ENCODE results near the gene AGAP3.

AGAP3 gene

DNA sequence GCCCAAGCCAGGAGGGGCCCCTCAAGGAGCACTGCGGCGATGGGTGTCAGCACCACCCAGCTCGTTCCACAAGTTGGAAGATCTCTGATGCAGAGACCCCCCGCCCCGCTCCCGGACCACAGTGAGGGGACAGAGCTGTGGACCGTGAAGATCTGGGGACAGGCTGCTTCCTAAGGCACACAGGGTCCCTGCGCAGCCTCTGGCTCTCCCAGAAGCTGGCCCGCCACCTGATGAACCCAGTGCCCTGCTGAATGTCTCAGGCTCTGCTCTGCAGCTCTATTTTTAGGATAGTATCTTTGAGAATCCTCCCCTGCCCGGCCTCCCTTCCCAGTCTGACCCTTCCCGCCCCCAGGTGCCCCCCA, 51.5 kb downstream of the AGAP3 start:
- no peak for DNase-seq (ENCODE audit: extremely low read depth, low read depth)
- TF ChIP-seq, protein P1, sequence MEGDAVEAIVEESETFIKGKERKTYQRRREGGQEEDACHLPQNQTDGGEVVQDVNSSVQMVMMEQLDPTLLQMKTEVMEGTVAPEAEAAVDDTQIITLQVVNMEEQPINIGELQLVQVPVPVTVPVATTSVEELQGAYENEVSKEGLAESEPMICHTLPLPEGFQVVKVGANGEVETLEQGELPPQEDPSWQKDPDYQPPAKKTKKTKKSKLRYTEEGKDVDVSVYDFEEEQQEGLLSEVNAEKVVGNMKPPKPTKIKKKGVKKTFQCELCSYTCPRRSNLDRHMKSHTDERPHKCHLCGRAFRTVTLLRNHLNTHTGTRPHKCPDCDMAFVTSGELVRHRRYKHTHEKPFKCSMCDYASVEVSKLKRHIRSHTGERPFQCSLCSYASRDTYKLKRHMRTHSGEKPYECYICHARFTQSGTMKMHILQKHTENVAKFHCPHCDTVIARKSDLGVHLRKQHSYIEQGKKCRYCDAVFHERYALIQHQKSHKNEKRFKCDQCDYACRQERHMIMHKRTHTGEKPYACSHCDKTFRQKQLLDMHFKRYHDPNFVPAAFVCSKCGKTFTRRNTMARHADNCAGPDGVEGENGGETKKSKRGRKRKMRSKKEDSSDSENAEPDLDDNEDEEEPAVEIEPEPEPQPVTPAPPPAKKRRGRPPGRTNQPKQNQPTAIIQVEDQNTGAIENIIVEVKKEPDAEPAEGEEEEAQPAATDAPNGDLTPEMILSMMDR (IDR thresholded peaks at IDR 0.05; ENCODE audit: low read depth, low read length), result no peak

DNA sequence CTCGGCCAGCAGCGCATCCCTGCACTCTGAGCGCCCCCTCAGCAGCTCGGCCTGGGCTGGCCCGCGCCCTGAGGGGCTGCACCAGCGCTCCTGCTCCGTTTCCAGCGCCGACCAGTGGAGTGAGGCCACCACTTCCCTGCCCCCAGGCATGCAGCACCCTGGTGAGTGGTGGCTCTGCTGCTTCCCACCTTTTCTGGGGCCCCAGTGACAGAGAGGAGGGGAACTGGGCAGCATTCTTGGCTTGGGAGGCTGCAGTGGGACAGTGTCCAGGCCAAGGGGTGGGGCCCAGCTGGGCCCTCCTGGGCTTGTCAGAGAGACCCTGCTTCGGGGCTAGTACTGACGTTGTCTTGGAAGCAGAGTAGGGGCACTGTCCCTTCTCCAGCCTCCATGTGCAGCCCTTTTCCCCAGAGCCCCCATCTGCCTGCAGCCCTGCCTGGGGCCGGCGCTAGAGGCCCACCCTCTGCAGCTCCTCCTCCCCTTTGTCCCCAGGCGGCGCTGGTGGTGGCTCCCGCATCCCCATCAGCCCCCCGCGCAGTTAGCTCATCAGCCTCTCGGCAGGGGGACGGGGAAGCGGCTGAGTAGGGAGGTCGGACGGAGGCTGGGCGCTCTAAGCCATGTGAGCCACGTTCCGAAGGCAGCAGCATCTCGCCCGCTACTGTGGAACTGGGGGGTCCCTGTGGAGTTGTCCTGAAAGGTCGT, 52.0 kb downstream of the AGAP3 start:
- TF ChIP-seq, protein P1 (IDR thresholded peaks at IDR 0.05; ENCODE audit: low read depth, low read length), result no peak
- DNase-seq (ENCODE audit: extremely low read depth, low read depth), result no peak

DNA sequence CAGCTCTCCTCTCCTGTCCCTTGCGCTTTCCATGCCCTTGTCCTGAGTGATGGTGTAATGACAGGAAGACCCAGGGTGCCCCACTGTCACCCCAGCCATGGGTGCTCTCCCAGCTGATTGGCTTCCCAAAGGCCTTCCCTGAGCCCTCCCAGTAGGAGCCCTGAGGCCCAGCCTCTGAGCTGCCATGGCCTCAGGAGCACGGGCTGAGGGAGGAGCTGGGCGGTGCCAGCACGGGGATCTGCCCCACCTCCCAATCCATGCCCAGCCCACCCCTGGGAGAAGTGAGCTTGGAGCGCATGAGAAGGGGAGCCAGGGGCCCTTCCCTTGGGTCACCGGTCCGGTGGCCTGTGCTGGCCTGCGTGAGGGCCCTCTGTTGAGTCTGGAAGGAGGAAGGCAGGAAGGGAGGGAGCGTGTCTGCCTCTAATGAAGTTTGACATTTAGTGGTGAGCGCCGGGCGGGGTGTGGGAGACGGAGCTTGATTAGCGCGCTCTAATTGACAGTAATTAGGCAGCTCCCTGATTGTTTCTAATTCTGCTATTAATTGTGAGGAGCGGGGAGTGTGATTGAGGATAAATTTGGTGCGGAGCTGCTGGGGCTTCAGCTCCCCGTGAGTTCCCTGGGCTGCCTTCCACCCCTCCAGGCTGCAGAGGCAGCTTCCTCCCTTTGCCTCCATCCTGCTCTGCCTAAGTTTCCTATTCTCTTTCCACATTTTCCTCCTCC, 53.0 kb downstream of the AGAP3 start:
- TF ChIP-seq, protein P1 (IDR thresholded peaks at IDR 0.05; ENCODE audit: low read depth, low read length), result no peak
- DNase-seq (ENCODE audit: extremely low read depth, low read depth), result no peak

DNA sequence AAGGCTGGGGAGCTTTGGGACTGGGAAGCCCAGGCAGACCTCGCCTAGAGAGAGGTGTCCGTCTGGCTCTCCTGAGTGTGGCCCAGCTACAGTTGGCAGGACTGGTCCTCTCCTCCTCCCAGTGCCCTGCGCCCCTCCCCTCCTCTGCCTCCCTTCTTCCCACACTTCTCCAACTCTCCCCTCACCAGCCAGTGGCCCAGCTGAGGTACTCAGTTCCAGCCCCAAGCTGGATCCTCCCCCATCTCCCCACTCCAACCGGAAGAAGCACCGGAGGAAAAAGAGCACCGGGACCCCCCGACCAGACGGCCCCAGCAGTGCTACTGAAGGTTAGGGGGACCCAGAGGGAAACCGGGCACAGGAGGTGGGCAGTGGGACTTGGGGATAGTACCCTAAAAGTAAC, 53.5 kb downstream of the AGAP3 start:
- DNase-seq (ENCODE audit: extremely low read depth, low read depth), result no peak
- TF ChIP-seq, protein P1 (IDR thresholded peaks at IDR 0.05; ENCODE audit: low read depth, low read length), result no peak

DNA sequence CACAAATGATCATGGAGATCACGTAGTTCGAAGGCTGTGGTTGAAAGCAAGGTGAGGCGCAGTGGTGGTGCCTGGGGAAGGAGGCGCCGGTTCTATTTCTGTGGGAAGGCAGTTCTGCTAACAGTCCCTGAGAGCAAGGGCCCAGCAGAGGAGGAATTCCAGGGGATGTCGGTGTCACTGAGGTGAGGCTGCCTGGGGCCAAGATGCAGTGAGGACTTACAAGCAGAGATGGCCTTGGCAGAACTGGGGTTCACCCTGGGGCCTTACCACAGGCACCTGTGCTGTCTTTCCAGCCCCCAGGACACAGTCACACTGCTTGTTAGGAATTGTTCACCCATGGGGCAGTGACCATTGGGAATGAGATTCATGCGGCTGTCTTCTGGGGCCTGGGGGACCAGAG, 54.6 kb downstream of the AGAP3 start:
- TF ChIP-seq, protein P1 (IDR thresholded peaks at IDR 0.05; ENCODE audit: low read depth, low read length), result no peak

DNA sequence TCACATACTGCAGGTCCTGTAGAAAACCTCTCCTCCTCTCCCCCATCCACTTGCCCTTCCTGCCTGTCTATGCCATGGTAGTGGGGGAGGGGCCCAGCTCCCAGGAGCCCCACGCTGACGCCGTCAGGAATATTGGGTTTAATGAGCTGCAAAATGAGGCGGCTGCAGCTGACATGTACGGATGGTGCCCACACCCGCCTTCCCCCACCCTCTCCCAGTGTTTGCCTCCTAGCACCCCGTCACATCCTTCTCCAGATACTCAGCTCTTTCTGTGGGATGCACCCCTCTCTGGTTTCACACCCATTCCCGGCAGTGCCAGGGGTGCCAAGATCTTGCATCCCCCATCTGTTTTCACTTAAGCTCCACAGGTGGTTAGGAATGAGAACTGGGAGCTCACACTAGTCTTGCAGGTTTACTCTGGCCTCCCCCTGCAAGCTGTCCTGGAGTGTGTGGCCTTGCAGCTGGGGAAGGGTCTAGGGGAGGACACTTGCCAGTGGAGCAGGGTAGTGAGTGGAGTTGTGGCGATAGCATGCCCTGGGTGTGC, 55.1 kb downstream of the AGAP3 start:
- no peak for DNase-seq (ENCODE audit: extremely low read depth, low read depth)
- TF ChIP-seq, protein P1 (IDR thresholded peaks at IDR 0.05; ENCODE audit: low read depth, low read length), result no peak

More for the DNA sequence above, 54.6 kb downstream of the AGAP3 start:
- no peak for DNase-seq (ENCODE audit: extremely low read depth, low read depth)

Measured in AG09319 (cell line).